RKO (cell line): ENCODE measurements around the gene AQP3.
"Not testable (repeated sequence)": the region's sequence is repeated elsewhere in the genome, so short reads cannot be mapped to it uniquely, and the experiment has no call there.

Source experiments
- DNase-seq: peaks from one replicate; pipeline ENCODE4 v3.0.0-alpha.2; 2016; ENCODE audit warnings: low spot score

The AQP3 gene

GRCh38 chr9:33446946-33447798, at the start of gene AQP3:
Gene AQP3 (minus strand): TSS chr9:33447593. CDS start chr9:33447530, 63 bp downstream.
- peak; percentile 54 for DNase-seq

GRCh38 chr9:33493819-33494218, 46.4 kb upstream of the AQP3 start:
- not testable (repeated sequence) for DNase-seq

GRCh38 chr9:33489066-33489465, 41.7 kb upstream of the AQP3 start:
- DNase-seq, result no peak

GRCh38 chr9:33485312-33485711, 37.9 kb upstream of the AQP3 start:
- DNase-seq, result not testable (repeated sequence)

- DNase-seq, result no peak
These were observed 33.6 kb upstream of the AQP3 start for GRCh38 chr9:33480976-33481375.

- no peak for DNase-seq
These were observed 32.7 kb upstream of the AQP3 start for GRCh38 chr9:33480106-33480505.

- no peak for DNase-seq
These were observed 29.1 kb upstream of the AQP3 start for GRCh38 chr9:33476503-33476902.

- no peak for DNase-seq
These were observed 28.0 kb upstream of the AQP3 start for GRCh38 chr9:33475357-33475756.

GRCh38 chr9:33473643-33474352, 26.4 kb upstream of the AQP3 start, which contains the start of gene NOL6:
Gene NOL6 (minus strand): TSS chr9:33473924. CDS start chr9:33473842, 82 bp downstream.
- DNase-seq, result peak; percentile 99

- peak; percentile 11 for DNase-seq
These were observed 25.7 kb upstream of the AQP3 start for GRCh38 chr9:33472881-33473615.

GRCh38 chr9:33472171-33472880, 24.9 kb upstream of the AQP3 start:
- DNase-seq, result no peak

- DNase-seq, result no peak
These were observed 24.0 kb upstream of the AQP3 start for GRCh38 chr9:33471361-33471760.

GRCh38 chr9:33469891-33470290, 22.5 kb upstream of the AQP3 start:
- DNase-seq, result no peak

- no peak for DNase-seq
These were observed 21.6 kb upstream of the AQP3 start for GRCh38 chr9:33468797-33469621.

GRCh38 chr9:33468215-33468730, 20.9 kb upstream of the AQP3 start:
- DNase-seq, result no peak

GRCh38 chr9:33467526-33467925, 20.1 kb upstream of the AQP3 start:
- no peak for DNase-seq

- no peak for DNase-seq
These were observed 19.4 kb upstream of the AQP3 start for GRCh38 chr9:33466565-33467495.

GRCh38 chr9:33465596-33466564, 18.5 kb upstream of the AQP3 start:
- DNase-seq, result no peak
